OCI-LY1 (cell line): ENCODE data around the gene PRF1.

Experiments used
- H2AFZ ChIP-seq: fragments of 200-600 bp; sonication (generic), shearing (Covaris generic); 2 replicates; pipeline ENCODE4 v1.6.0; 2014; ENCODE audit warnings: antibody characterized with exemption, mild to moderate bottlenecking, low read length
- H3F3A ChIP-seq: fragments of 200-600 bp; sonication (generic), shearing (Covaris generic); 2 replicates; pipeline ENCODE4 v1.6.0; 2014; ENCODE audit warnings: mild to moderate bottlenecking, antibody characterized with exemption, low read length, moderate library complexity; ENCODE audit not compliant: insufficient read depth
- H3K27ac ChIP-seq: fragments of 200-600 bp; sonication (generic); 2 replicates; pipeline ENCODE4 v1.5.1; 2014; ENCODE audit warnings: low read length, mixed run types, mild to moderate bottlenecking, low read depth; ENCODE audit not compliant: poor library complexity, severe bottlenecking
- H3K27me3 ChIP-seq: fragments of 200-600 bp; sonication (generic); 2 replicates; pipeline ENCODE4 v1.6.0; 2014; ENCODE audit warnings: antibody characterized with exemption, mild to moderate bottlenecking, low read length, moderate library complexity; ENCODE audit not compliant: insufficient read depth
- H3K36me3 ChIP-seq: fragments of 200-600 bp; sonication (generic); 2 replicates; pipeline ENCODE4 v1.6.1; 2014; ENCODE audit warnings: mild to moderate bottlenecking, antibody characterized with exemption, low read length, moderate library complexity, mixed read lengths; ENCODE audit not compliant: insufficient read depth
- H3K4me1 ChIP-seq: fragments of 200-600 bp; sonication (generic); 2 replicates; pipeline ENCODE4 v1.5.1; 2014; ENCODE audit warnings: mild to moderate bottlenecking, low read length, moderate library complexity; ENCODE audit not compliant: insufficient read depth, severe bottlenecking
- H3K4me2 ChIP-seq: fragments of 200-600 bp; sonication (generic), shearing (Covaris generic); 2 replicates; pipeline ENCODE4 v1.6.1; 2014; ENCODE audit warnings: low read length
- H3K4me3 ChIP-seq: fragments of 200-600 bp; sonication (generic); 2 replicates; pipeline ENCODE4 v1.5.1; 2014; ENCODE audit warnings: low read length, low read depth, mild to moderate bottlenecking, mixed read lengths; ENCODE audit not compliant: poor library complexity, severe bottlenecking
- H3K79me2 ChIP-seq: fragments of 200-600 bp; shearing (Covaris generic); 2 replicates; pipeline ENCODE4 v1.6.1; 2016; ENCODE audit warnings: mixed run types, low read length, mixed read lengths; ENCODE audit not compliant: insufficient read depth
- H3K9ac ChIP-seq: fragments of 200-600 bp; sonication (generic), shearing (Covaris generic); 2 replicates; pipeline ENCODE4 v1.6.1; 2014; ENCODE audit warnings: mild to moderate bottlenecking, low read length, mixed read lengths
- H3K9me2 ChIP-seq: fragments of 200-600 bp; sonication (generic), shearing (Covaris generic); 2 replicates; pipeline ENCODE4 v1.6.1; 2014; ENCODE audit warnings: low read depth, mild to moderate bottlenecking, low read length, mixed read lengths
- H3K9me3 ChIP-seq: fragments of 200-600 bp; shearing (Covaris generic); 2 replicates; pipeline ENCODE4 v1.6.1; 2014; ENCODE audit warnings: low read length, mixed read lengths
- H4K20me1 ChIP-seq: fragments of 200-600 bp; sonication (generic), shearing (Covaris generic); 2 replicates; pipeline ENCODE4 v1.6.0; 2016; ENCODE audit warnings: mild to moderate bottlenecking, low read length; ENCODE audit not compliant: insufficient read depth
- EZH2 ChIP-seq: fragments of 200-600 bp; sonication (generic), shearing (Covaris generic); IDR thresholded peaks from 2 replicates; pipeline ENCODE4 v1.8.0; 2017; ENCODE audit warnings: borderline replicate concordance, mixed run types, mild to moderate bottlenecking, antibody characterized with exemption, low read length, moderate library complexity, mixed read lengths
- TF ChIP-seq, protein P1 (sequence below): fragments of 200-600 bp; sonication (generic), shearing (Covaris generic); IDR thresholded peaks from 2 replicates; pipeline ENCODE4 v1.5.1; 2017; ENCODE audit warnings: mild to moderate bottlenecking, antibody characterized with exemption, low read length, moderate library complexity, mixed read lengths

PRF1 gene

DNA sequence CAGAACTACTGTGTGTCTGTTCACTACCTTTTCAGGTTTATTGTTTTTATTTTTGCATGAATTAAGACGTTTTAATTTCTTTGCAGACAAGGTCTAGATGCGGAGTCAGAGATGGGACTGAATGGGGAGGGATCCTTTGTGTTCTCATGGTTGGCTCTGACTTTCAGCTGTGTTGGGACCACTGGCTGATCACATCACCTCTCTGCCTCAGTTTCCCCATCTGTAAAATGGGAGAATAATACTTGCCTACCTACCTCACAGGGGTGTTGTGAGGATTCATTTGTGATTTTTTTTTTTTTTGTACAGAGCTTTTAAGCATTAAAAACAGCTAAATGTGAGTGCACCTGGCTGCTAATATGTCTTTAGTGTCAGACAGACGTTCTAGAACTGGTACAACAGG is 34.4 kb downstream of the PRF1 start:
- H2AFZ ChIP-seq = no peak overlapping the region
- no peak overlapping the region for H3K4me3 ChIP-seq
- TF ChIP-seq, protein P1, sequence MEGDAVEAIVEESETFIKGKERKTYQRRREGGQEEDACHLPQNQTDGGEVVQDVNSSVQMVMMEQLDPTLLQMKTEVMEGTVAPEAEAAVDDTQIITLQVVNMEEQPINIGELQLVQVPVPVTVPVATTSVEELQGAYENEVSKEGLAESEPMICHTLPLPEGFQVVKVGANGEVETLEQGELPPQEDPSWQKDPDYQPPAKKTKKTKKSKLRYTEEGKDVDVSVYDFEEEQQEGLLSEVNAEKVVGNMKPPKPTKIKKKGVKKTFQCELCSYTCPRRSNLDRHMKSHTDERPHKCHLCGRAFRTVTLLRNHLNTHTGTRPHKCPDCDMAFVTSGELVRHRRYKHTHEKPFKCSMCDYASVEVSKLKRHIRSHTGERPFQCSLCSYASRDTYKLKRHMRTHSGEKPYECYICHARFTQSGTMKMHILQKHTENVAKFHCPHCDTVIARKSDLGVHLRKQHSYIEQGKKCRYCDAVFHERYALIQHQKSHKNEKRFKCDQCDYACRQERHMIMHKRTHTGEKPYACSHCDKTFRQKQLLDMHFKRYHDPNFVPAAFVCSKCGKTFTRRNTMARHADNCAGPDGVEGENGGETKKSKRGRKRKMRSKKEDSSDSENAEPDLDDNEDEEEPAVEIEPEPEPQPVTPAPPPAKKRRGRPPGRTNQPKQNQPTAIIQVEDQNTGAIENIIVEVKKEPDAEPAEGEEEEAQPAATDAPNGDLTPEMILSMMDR = no peak
- TF ChIP-seq EZH2 = no peak
- peak overlapping the region; percentile 20 for H3K27ac ChIP-seq
- H3K4me2 ChIP-seq = no peak overlapping the region
- no peak overlapping the region for H3K9ac ChIP-seq
- peaks cover 31% of the 10 kb centered on the region for H3K4me1 ChIP-seq
- H4K20me1 ChIP-seq = no peaks in the 10 kb centered on the region
- peaks cover 70% of the 10 kb centered on the region; the same call in 1 of the 2 replicates for H3K36me3 ChIP-seq
- no peaks in the 10 kb centered on the region for H3K9me3 ChIP-seq
- no peaks in the 10 kb centered on the region for H3K79me2 ChIP-seq
- no peaks in the 10 kb centered on the region for H3K9me2 ChIP-seq
- no peaks in the 10 kb centered on the region for H3F3A ChIP-seq
- no peaks in the 10 kb centered on the region for H3K27me3 ChIP-seq

- H3K9me3 ChIP-seq = no peaks in the 10 kb centered on the region
- no peaks in the 10 kb centered on the region for H3K9me2 ChIP-seq
- H2AFZ ChIP-seq = no peak overlapping the region
- H3K4me3 ChIP-seq = no peak overlapping the region
- TF ChIP-seq, protein P1 = no peak
- TF ChIP-seq EZH2 = no peak
- H3K4me2 ChIP-seq = no peak overlapping the region
- no peak overlapping the region for H3K9ac ChIP-seq
- H3K4me1 ChIP-seq = peaks cover 27% of the 10 kb centered on the region
- no peaks in the 10 kb centered on the region for H4K20me1 ChIP-seq
- no peaks in the 10 kb centered on the region for H3K79me2 ChIP-seq
- H3K27ac ChIP-seq = peak overlapping the region; percentile 14
- peaks cover 70% of the 10 kb centered on the region; the same call in 1 of the 2 replicates for H3K36me3 ChIP-seq
- H3K27me3 ChIP-seq = no peaks in the 10 kb centered on the region
- no peaks in the 10 kb centered on the region for H3F3A ChIP-seq
Measured at GRCh38 chr10:70567603-70568002, 34.9 kb downstream of the PRF1 start.

GRCh38 chr10:70566515-70567290 is 35.8 kb downstream of the PRF1 start:
- Histone ChIP-seq H2AFZ (no peak overlapping the region), H3K9ac (no peak overlapping the region), H3K36me3 (peaks cover 70% of the 10 kb centered on the region; the same call in 1 of the 2 replicates), H3K4me2 (no peak overlapping the region), H3K4me1 (peaks cover 27% of the 10 kb centered on the region), H3K79me2 (no peaks in the 10 kb centered on the region), H3K27me3 (no peaks in the 10 kb centered on the region), H3F3A (no peaks in the 10 kb centered on the region), H3K4me3 (no peak overlapping the region), H3K9me3 (no peaks in the 10 kb centered on the region), H3K27ac (peak overlapping the region; percentile 93), H3K9me2 (no peaks in the 10 kb centered on the region), H4K20me1 (no peaks in the 10 kb centered on the region)
- TF ChIP-seq EZH2 = no peak
- TF ChIP-seq, protein P1 = no peak
